NOMO-1 treated with dmso at 0.1 percent for 144 hours (cell line): ENCODE data around the gene NEK1.
"Not testable (repeated sequence)": the region's sequence is repeated elsewhere in the genome, so short reads cannot be mapped to it uniquely, and the experiment has no call there.

Experiments
- DNase-seq: peaks from one replicate; lab custom pipeline; 2025; ENCODE audit not compliant: unreplicated experiment; lab: John Stamatoyannopoulos, UW

Gene NEK1

GRCh38 chr4:169626331-169627282 lies 14.2 kb upstream of the NEK1 start:
- no peak for DNase-seq

- DNase-seq, result no peak
These were observed 13.5 kb upstream of the NEK1 start for GRCh38 chr4:169625886-169626285.

GRCh38 chr4:169624012-169624411 lies 11.6 kb upstream of the NEK1 start:
- DNase-seq, result not testable (repeated sequence)

GRCh38 chr4:169622566-169622965 lies 10.2 kb upstream of the NEK1 start:
- DNase-seq, result no peak

- no peak for DNase-seq
These were observed 9.5 kb upstream of the NEK1 start for GRCh38 chr4:169621731-169622492.

GRCh38 chr4:169620880-169621248 lies 8.5 kb upstream of the NEK1 start:
- no peak for DNase-seq

- peak; percentile 94 for DNase-seq
These were observed 7.8 kb upstream of the NEK1 start, which contains the start of gene CLCN3 for GRCh38 chr4:169619958-169620879. Gene CLCN3, plus strand, starts transcription at chr4:169620578. Its CDS starts 15,351 bp downstream, at chr4:169635929.

- no peak for DNase-seq
These were observed 7.2 kb upstream of the NEK1 start for GRCh38 chr4:169619518-169619957.

GRCh38 chr4:169618986-169619385 lies 6.6 kb upstream of the NEK1 start:
- no peak for DNase-seq

- DNase-seq, result no peak
These were observed 5.9 kb upstream of the NEK1 start for GRCh38 chr4:169618286-169618685.

GRCh38 chr4:169617306-169617705 lies 4.9 kb upstream of the NEK1 start:
- DNase-seq, result no peak

- DNase-seq, result no peak
These were observed 4.5 kb upstream of the NEK1 start for GRCh38 chr4:169616846-169617245.

GRCh38 chr4:169615467-169616106 lies 3.2 kb upstream of the NEK1 start:
- no peak for DNase-seq

GRCh38 chr4:169612871-169613859 lies 782 bp upstream of the NEK1 start:
- DNase-seq, result peak; percentile 45

- no peak for DNase-seq
These were observed 1.2 kb downstream of the NEK1 start for GRCh38 chr4:169611157-169611556.

GRCh38 chr4:169604903-169605331 lies 7.5 kb downstream of the NEK1 start:
- DNase-seq, result no peak

- no peak for DNase-seq
These were observed 8.1 kb downstream of the NEK1 start for GRCh38 chr4:169604131-169604900.

- no peak for DNase-seq
These were observed 9.1 kb downstream of the NEK1 start for GRCh38 chr4:169603312-169603711.
